Activated naive CD8-positive, alpha-beta T cell (primary cell): ENCODE results near the gene IL6R.
A peak's percentile ranks its signal among the peaks of the same experiment; 100 is the strongest.
"Not testable (repeated sequence)": the region's sequence is repeated elsewhere in the genome, so short reads cannot be mapped to it uniquely, and the experiment has no call there.

Experiments
- H3K27ac Mint-ChIP-seq: one replicate; pipeline ENCODE4 v1.8.0; 2021; ENCODE audit warnings: mixed read lengths
- H3K27me3 Mint-ChIP-seq: one replicate; pipeline ENCODE4 v1.8.0; 2021; ENCODE audit warnings: mixed read lengths
- H3K36me3 Mint-ChIP-seq: one replicate; pipeline ENCODE4 v1.8.0; 2021; ENCODE audit warnings: mixed read lengths
- H3K4me1 Mint-ChIP-seq: one replicate; pipeline ENCODE4 v1.8.0; 2021; ENCODE audit warnings: low read depth, mixed read lengths
- H3K4me3 Mint-ChIP-seq: one replicate; pipeline ENCODE4 v1.8.0; 2021; ENCODE audit warnings: mild to moderate bottlenecking, mixed read lengths
- H3K9me3 Mint-ChIP-seq: one replicate; pipeline ENCODE4 v1.8.0; 2021; ENCODE audit warnings: low read depth, mixed read lengths

IL6R gene

GRCh38 chr1:154404984-154405746, at the start of gene IL6R:
IL6R (plus strand) TSS chr1:154405343; CDS start chr1:154405630, 287 bp downstream.
- H3K4me1 Mint-ChIP-seq = peaks cover 79% of the 10 kb centered on the region

GRCh38 chr1:154358519-154358918, 46.6 kb upstream of the IL6R start:
- no peaks in the 10 kb centered on the region for H3K36me3 Mint-ChIP-seq
- H3K9me3 Mint-ChIP-seq = no peaks in the 10 kb centered on the region
- no peaks in the 10 kb centered on the region for H3K27me3 Mint-ChIP-seq
- no peak overlapping the region for H3K4me3 Mint-ChIP-seq
- peaks cover 13% of the 10 kb centered on the region for H3K4me1 Mint-ChIP-seq
- no peak overlapping the region for H3K27ac Mint-ChIP-seq

More at GRCh38 chr1:154404984-154405746, at the start of gene IL6R:
- Mint-ChIP-seq H3K27ac (peak within 1 kb of the TSS; percentile 94), H3K36me3 (no peaks in the 10 kb centered on the region), H3K9me3 (no peaks in the 10 kb centered on the region), H3K27me3 (no peaks in the 10 kb centered on the region), H3K4me3 (peak within 1 kb of the TSS; percentile 92)

GRCh38 chr1:154360288-154360687, 44.9 kb upstream of the IL6R start:
- H3K27me3 Mint-ChIP-seq = no peaks in the 10 kb centered on the region
- H3K9me3 Mint-ChIP-seq = no peaks in the 10 kb centered on the region
- peaks cover 3% of the 10 kb centered on the region for H3K4me1 Mint-ChIP-seq
- no peaks in the 10 kb centered on the region for H3K36me3 Mint-ChIP-seq
- H3K27ac Mint-ChIP-seq = no peak overlapping the region
- no peak overlapping the region for H3K4me3 Mint-ChIP-seq

- not testable (repeated sequence) for H3K4me1 Mint-ChIP-seq, H3K4me3 Mint-ChIP-seq, H3K36me3 Mint-ChIP-seq, H3K27me3 Mint-ChIP-seq, H3K27ac Mint-ChIP-seq, H3K9me3 Mint-ChIP-seq
Measured at GRCh38 chr1:154360881-154361280, 44.3 kb upstream of the IL6R start.

- H3K27ac Mint-ChIP-seq = no peak overlapping the region
- H3K9me3 Mint-ChIP-seq = no peaks in the 10 kb centered on the region
- H3K4me1 Mint-ChIP-seq = peaks cover 5% of the 10 kb centered on the region
- no peaks in the 10 kb centered on the region for H3K27me3 Mint-ChIP-seq
- no peak overlapping the region for H3K4me3 Mint-ChIP-seq
- no peaks in the 10 kb centered on the region for H3K36me3 Mint-ChIP-seq
Measured at GRCh38 chr1:154361357-154361756, 43.8 kb upstream of the IL6R start.

GRCh38 chr1:154371436-154371835, 33.7 kb upstream of the IL6R start:
- H3K36me3 Mint-ChIP-seq = no peaks in the 10 kb centered on the region
- H3K9me3 Mint-ChIP-seq = no peaks in the 10 kb centered on the region
- no peaks in the 10 kb centered on the region for H3K27me3 Mint-ChIP-seq
- H3K27ac Mint-ChIP-seq = no peak overlapping the region
- no peak overlapping the region for H3K4me3 Mint-ChIP-seq
- H3K4me1 Mint-ChIP-seq = peaks cover 8% of the 10 kb centered on the region

GRCh38 chr1:154373777-154374357, 31.3 kb upstream of the IL6R start:
- not testable (repeated sequence) for H3K9me3 Mint-ChIP-seq, H3K27ac Mint-ChIP-seq, H3K36me3 Mint-ChIP-seq, H3K27me3 Mint-ChIP-seq, H3K4me1 Mint-ChIP-seq, H3K4me3 Mint-ChIP-seq

- Mint-ChIP-seq H3K27ac (no peak overlapping the region), H3K9me3 (no peaks in the 10 kb centered on the region), H3K36me3 (no peaks in the 10 kb centered on the region), H3K4me1 (peaks cover 5% of the 10 kb centered on the region), H3K4me3 (no peak overlapping the region), H3K27me3 (no peaks in the 10 kb centered on the region)
Measured at GRCh38 chr1:154379301-154379700, 25.8 kb upstream of the IL6R start.

- no peaks in the 10 kb centered on the region for H3K36me3 Mint-ChIP-seq
- peaks cover 42% of the 10 kb centered on the region for H3K4me1 Mint-ChIP-seq
- no peaks in the 10 kb centered on the region for H3K27me3 Mint-ChIP-seq
- no peaks in the 10 kb centered on the region for H3K9me3 Mint-ChIP-seq
- peak overlapping the region; percentile 99 for H3K27ac Mint-ChIP-seq
- H3K4me3 Mint-ChIP-seq = peak overlapping the region; percentile 3
Measured at GRCh38 chr1:154384650-154385489, 20.3 kb upstream of the IL6R start.

- Mint-ChIP-seq H3K36me3 (no peaks in the 10 kb centered on the region), H3K27me3 (no peaks in the 10 kb centered on the region), H3K4me1 (peaks cover 42% of the 10 kb centered on the region), H3K9me3 (no peaks in the 10 kb centered on the region), H3K27ac (peak overlapping the region; percentile 99), H3K4me3 (peak overlapping the region; percentile 87)
Measured at GRCh38 chr1:154386643-154387352, 18.3 kb upstream of the IL6R start.

GRCh38 chr1:154391086-154391770, 13.9 kb upstream of the IL6R start:
- Mint-ChIP-seq H3K4me3 (no peak overlapping the region), H3K36me3 (peaks cover 4% of the 10 kb centered on the region), H3K27ac (no peak overlapping the region), H3K27me3 (no peaks in the 10 kb centered on the region), H3K4me1 (peaks cover 25% of the 10 kb centered on the region), H3K9me3 (no peaks in the 10 kb centered on the region)

GRCh38 chr1:154398141-154398540, 7.0 kb upstream of the IL6R start:
- H3K4me3 Mint-ChIP-seq = no peak overlapping the region

GRCh38 chr1:154398678-154399077, 6.5 kb upstream of the IL6R start:
- no peaks in the 10 kb centered on the region for H3K9me3 Mint-ChIP-seq
- H3K27me3 Mint-ChIP-seq = no peaks in the 10 kb centered on the region
- H3K27ac Mint-ChIP-seq = no peak overlapping the region
- H3K36me3 Mint-ChIP-seq = peaks cover 4% of the 10 kb centered on the region
- H3K4me3 Mint-ChIP-seq = no peak overlapping the region
- H3K4me1 Mint-ChIP-seq = peaks cover 30% of the 10 kb centered on the region

More at GRCh38 chr1:154398141-154398540, 7.0 kb upstream of the IL6R start:
- no peaks in the 10 kb centered on the region for H3K9me3 Mint-ChIP-seq
- H3K36me3 Mint-ChIP-seq = peaks cover 4% of the 10 kb centered on the region
- H3K4me1 Mint-ChIP-seq = peaks cover 25% of the 10 kb centered on the region
- no peaks in the 10 kb centered on the region for H3K27me3 Mint-ChIP-seq
- H3K27ac Mint-ChIP-seq = no peak overlapping the region

GRCh38 chr1:154400381-154400801, 4.8 kb upstream of the IL6R start:
- Mint-ChIP-seq H3K4me1 (peaks cover 40% of the 10 kb centered on the region), H3K4me3 (no peak overlapping the region), H3K9me3 (no peaks in the 10 kb centered on the region), H3K27me3 (no peaks in the 10 kb centered on the region), H3K27ac (no peak overlapping the region), H3K36me3 (no peaks in the 10 kb centered on the region)
